HepG2 (cell line): ENCODE measurements around the gene STN1. TPM values are rescaled to one million over a fixed set of nuclear protein-coding genes. Genes with fewer than 3 reads are reported as not detected.

Experiments
- BATF2 ChIP-seq: sonication (generic); formaldehyde crosslinking; IDR thresholded peaks from 2 replicates; pipeline ENCODE4 v1.8.0; 2022; ENCODE audit warnings: mild to moderate bottlenecking, missing genetic modification reagents, moderate library complexity
- DPF2 ChIP-seq: sonication (generic); formaldehyde crosslinking; IDR thresholded peaks from 2 replicates; pipeline ENCODE4 v1.4.0; 2020; ENCODE audit warnings: mild to moderate bottlenecking, low read depth, missing genetic modification reagents, borderline replicate concordance
- DRAP1 ChIP-seq: IDR thresholded peaks from 2 replicates; pipeline ENCODE4 v1.6.1; 2016; ENCODE audit warnings: missing genetic modification reagents, missing compliant biosample characterization
- HNRNPK ChIP-seq: fragments of 200-400 bp; formaldehyde crosslinking; IDR thresholded peaks from 2 replicates; pipeline ENCODE4 v1.6.1; 2018; ENCODE audit warnings: low read length, low read depth, moderate library complexity, mild to moderate bottlenecking; ENCODE audit not compliant: poor library complexity, severe bottlenecking
- IRF9 ChIP-seq: sonication (generic); formaldehyde crosslinking; IDR thresholded peaks from 2 replicates; pipeline ENCODE4 v1.8.0; 2022; ENCODE audit warnings: missing genetic modification reagents, mild to moderate bottlenecking, borderline replicate concordance
- KDM4B ChIP-seq: sonication (generic); formaldehyde crosslinking; IDR thresholded peaks from 2 replicates; pipeline ENCODE4 v1.4.0; 2020; ENCODE audit warnings: missing genetic modification reagents
- NKX3-1 ChIP-seq: sonication (generic); formaldehyde crosslinking; IDR thresholded peaks from 2 replicates; pipeline ENCODE4 v1.5.0; 2020; ENCODE audit warnings: missing genetic modification reagents
- ZBTB10 ChIP-seq: sonication (generic); formaldehyde crosslinking; IDR thresholded peaks from 2 replicates; pipeline ENCODE4 v1.4.0; 2020; ENCODE audit warnings: missing genetic modification reagents, borderline replicate concordance
- ZBTB34 ChIP-seq: sonication (generic); formaldehyde crosslinking; IDR thresholded peaks from 2 replicates; pipeline ENCODE4 v1.8.0; 2022; ENCODE audit warnings: mild to moderate bottlenecking, missing genetic modification reagents
- ZNF24 ChIP-seq: fragments of 450-650 bp; IDR thresholded peaks from 2 replicates; pipeline ENCODE4 v1.6.1; 2017; ENCODE audit warnings: antibody characterized with exemption, mild to moderate bottlenecking
- ZNF274 ChIP-seq: sonication (generic); formaldehyde crosslinking; IDR thresholded peaks from 2 replicates; pipeline ENCODE4 v1.5.1; 2020; ENCODE audit warnings: mild to moderate bottlenecking, missing genetic modification reagents
- ZNF646 ChIP-seq: sonication (generic); formaldehyde crosslinking; IDR thresholded peaks from 2 replicates; pipeline ENCODE4 v1.9.0; 2021; ENCODE audit warnings: mild to moderate bottlenecking, missing genetic modification reagents
- ZNF784 ChIP-seq: sonication (generic); formaldehyde crosslinking; IDR thresholded peaks from 2 replicates; pipeline ENCODE4 v1.5.1; 2020; ENCODE audit warnings: missing genetic modification reagents, mild to moderate bottlenecking, borderline replicate concordance
- polyA plus RNA-seq, 8 experiments: library from polyadenylated mRNA; depleted of rRNA in 3 of 8; stranded (reverse) in 7 of 8; unstranded in 1 of 8; fragments of >200 nt; fragmentation: Illumina TruSeq in 4 of 8; extraction: Trizol in 4 of 8; gene quantifications; 2 replicates each; pipeline versions ENCODE4 v1.2.1 to v1.2.3, GENCODE V29; 2011 to 2016; ENCODE audit warnings: low read depth in 4 of 8, missing spikeins in 1 of 8, mixed read lengths in 1 of 8; ENCODE audit not compliant: insufficient read depth in 1 of 8
- total RNA-seq, 5 experiments: library from RNA; depleted of rRNA; stranded (reverse); fragments of >200 nt; fragmentation: Illumina TruSeq; extraction: Trizol; gene quantifications; 2 replicates each; pipeline ENCODE4 v1.2.3, GENCODE V29; 2016; ENCODE audit warnings: low read depth in 1 of 5

The STN1 gene
- total and polyA plus RNA-seq, 2 of the 13 experiments (the other 11 are each of a cell fraction or from before 2014, with no cell fraction given) = 17.6 to 22.7 TPM

GRCh38 chr10:103918053-103918846 lies at the start of gene STN1 (continued):
- TF ChIP-seq IRF9 = no peak
- TF ChIP-seq BATF2 (CRISPR knock-in tag) = no peak
- 0 out of 2 replicates have a peak, but pooled peaks have one; percentile 45 for TF ChIP-seq KDM4B
- no peak for TF ChIP-seq ZNF784 (CRISPR knock-in tag)
- TF ChIP-seq DRAP1 (CRISPR knock-in tag) = no peak; the same call in 1 of the 2 replicates
- TF ChIP-seq ZNF24 = peak; percentile 12; the same call in 1 of the 2 replicates
- TF ChIP-seq NKX3-1 (CRISPR knock-in tag) = peak; percentile 20; the same call in 1 of the 2 replicates
- peak; percentile 46 for TF ChIP-seq HNRNPK
- no peak for TF ChIP-seq ZNF646 (CRISPR knock-in tag)
- no peak for TF ChIP-seq ZNF274 (CRISPR knock-in tag)
- TF ChIP-seq ZBTB10 (CRISPR knock-in tag) = no peak
- TF ChIP-seq DPF2 (CRISPR knock-in tag) = peak; percentile 70; the same call in 1 of the 2 replicates
- TF ChIP-seq ZBTB34 (CRISPR knock-in tag) = no peak
